ENCODE data around the gene DNASE2. TPM values are rescaled to one million over a fixed set of nuclear protein-coding genes. Genes with fewer than 3 reads are reported as not detected.

Gene DNASE2, protein sequence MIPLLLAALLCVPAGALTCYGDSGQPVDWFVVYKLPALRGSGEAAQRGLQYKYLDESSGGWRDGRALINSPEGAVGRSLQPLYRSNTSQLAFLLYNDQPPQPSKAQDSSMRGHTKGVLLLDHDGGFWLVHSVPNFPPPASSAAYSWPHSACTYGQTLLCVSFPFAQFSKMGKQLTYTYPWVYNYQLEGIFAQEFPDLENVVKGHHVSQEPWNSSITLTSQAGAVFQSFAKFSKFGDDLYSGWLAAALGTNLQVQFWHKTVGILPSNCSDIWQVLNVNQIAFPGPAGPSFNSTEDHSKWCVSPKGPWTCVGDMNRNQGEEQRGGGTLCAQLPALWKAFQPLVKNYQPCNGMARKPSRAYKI
- total RNA-seq (2022; extraction: Qiagen RNA extraction; ENCODE audit: low read depth): 22.6 to 31.7 TPM (median 30.2 TPM) in 5 replicates

DNA sequence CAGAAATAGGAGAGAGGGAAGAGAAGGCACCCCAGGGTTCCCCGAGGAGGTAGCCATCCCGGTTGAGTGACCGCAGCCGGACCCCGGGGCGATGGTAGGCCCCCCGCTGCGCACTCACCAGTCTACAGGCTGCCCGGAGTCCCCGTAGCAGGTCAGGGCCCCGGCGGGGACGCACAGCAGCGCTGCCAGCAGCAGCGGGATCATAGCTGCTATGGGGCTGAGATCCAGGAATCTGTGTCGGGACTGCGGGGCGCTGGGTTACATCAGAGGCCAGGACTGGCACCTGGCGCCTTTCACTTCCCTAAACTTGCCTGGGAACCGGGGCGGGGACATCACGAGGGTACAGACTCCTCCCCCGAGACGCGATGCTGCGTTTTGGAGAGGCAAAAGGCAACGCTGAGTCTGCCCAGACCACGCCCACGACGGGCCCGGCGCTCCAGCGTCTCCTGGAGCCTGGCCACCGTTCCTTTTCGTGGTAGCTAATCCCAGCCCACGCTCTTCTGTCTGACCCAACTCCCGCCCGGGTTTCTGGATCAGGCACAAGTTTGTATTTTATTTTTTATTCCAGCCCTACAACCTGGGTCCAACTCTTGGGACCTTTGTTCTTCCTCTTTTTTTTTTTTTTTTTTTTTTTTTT lies at the start of gene DNASE2:
DNASE2 (minus strand) TSS at position 278 of the 637 bp plus-strand sequence; CDS start at position 204, 74 bp downstream.

GRCh38 chr19:12890787-12891552 lies 9.7 kb upstream of the DNASE2 start, which contains the start of gene GCDH:
TSS of gene GCDH (plus strand) at chr19:12891160. CDS start at chr19:12891305, 145 bp downstream.

GRCh38 chr19:12886969-12887747 lies 5.9 kb upstream of the DNASE2 start, which contains the start of gene KLF1:
TSS of gene KLF1 (minus strand) at chr19:12887201. CDS start at chr19:12887140, 61 bp downstream.

DNA sequence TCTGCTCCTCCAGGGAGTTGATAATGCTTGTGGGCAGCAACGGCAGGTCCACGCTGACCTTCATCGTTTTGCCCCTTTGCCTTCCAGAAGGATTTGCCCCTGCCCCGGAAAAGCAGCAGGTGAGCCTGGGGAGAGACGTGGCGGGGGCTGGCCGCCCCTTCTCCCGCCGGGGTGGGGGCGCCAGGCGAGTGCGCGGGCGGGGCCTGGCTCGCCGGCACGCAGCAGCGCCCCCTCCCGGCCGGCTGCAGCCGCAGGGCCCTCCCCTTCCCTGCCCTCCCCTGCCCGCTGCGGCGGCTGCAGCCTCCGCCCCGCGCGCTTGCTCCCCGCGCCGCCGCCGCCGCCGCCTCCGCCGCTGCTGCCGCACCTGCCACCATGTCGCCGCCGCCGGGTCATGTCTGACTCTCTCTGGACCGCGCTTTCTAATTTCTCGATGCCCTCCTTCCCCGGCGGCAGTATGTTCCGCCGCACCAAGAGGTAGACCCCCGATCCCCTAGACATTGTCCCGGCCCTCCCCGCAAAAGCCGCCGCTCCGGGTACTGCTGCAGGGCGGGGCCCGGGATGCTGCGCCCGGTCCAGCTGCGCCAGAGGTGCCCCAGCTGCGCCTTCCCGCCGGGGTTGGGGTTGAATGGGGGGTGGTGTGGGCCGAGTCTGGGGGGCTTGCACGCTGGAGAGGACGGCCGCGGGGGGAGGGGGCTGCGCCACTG lies 42.9 kb downstream of the DNASE2 start, which contains the start of gene MAST1:
MAST1 (plus strand) TSS at position 334 of the 704 bp plus-strand sequence; CDS start at position 392, 58 bp downstream.

GRCh38 chr19:12834566-12834943 lies 46.7 kb downstream of the DNASE2 start, which contains the start of gene RTBDN:
TSS of gene RTBDN (minus strand) at chr19:12834579. CDS start at chr19:12829979, 4,600 bp downstream.

Other genes starting within 250 kb of the DNASE2 start
- 12.3 to 25.9 TPM (median 21.0 TPM) in 5 replicates for gene MAN2B1, start 214.7 kb downstream of the DNASE2 start, total RNA-seq (2022; extraction: Qiagen RNA extraction; ENCODE audit: low read depth)
- gene WDR83, start 214.6 kb downstream of the DNASE2 start, total RNA-seq (2022; extraction: Qiagen RNA extraction; ENCODE audit: low read depth): 8.8 to 11.9 TPM (median 11.3 TPM) in 5 replicates
- gene DHPS, start 199.6 kb downstream of the DNASE2 start, total RNA-seq (2022; extraction: Qiagen RNA extraction; ENCODE audit: low read depth): 29.3 to 58.1 TPM (median 49.9 TPM) in 5 replicates
- gene GNG14, start 193.5 kb downstream of the DNASE2 start, total RNA-seq (2022; extraction: Qiagen RNA extraction; ENCODE audit: low read depth): not detected in 5 replicates
- 7.7 to 13.8 TPM (median 12.2 TPM) in 5 replicates for gene FBXW9, start 184.8 kb downstream of the DNASE2 start, total RNA-seq (2022; extraction: Qiagen RNA extraction; ENCODE audit: low read depth)
- gene TNPO2, start 157.5 kb downstream of the DNASE2 start, total RNA-seq (2022; extraction: Qiagen RNA extraction; ENCODE audit: low read depth): 24.7 to 40.2 TPM (median 36.9 TPM) in 5 replicates
- gene TRIR, start 146.8 kb downstream of the DNASE2 start, total RNA-seq (2022; extraction: Qiagen RNA extraction; ENCODE audit: low read depth): 146 to 249 TPM (median 219 TPM) in 5 replicates
- gene GET3, start 144.0 kb downstream of the DNASE2 start, total RNA-seq (2022; extraction: Qiagen RNA extraction; ENCODE audit: low read depth): 63.4 to 104 TPM (median 94.9 TPM) in 5 replicates
- 0.47 to 0.85 TPM (median 0.62 TPM) in 5 replicates for gene BEST2, start 129.7 kb downstream of the DNASE2 start, total RNA-seq (2022; extraction: Qiagen RNA extraction; ENCODE audit: low read depth)
- 4.5 to 14.2 TPM (median 11.1 TPM) in 5 replicates for gene HOOK2, start 105.9 kb downstream of the DNASE2 start, total RNA-seq (2022; extraction: Qiagen RNA extraction; ENCODE audit: low read depth)
- gene JUNB, start 90.0 kb downstream of the DNASE2 start, total RNA-seq (2022; extraction: Qiagen RNA extraction; ENCODE audit: low read depth): 77.9 to 186 TPM (median 154 TPM) in 5 replicates
- gene PRDX2, start 79.6 kb downstream of the DNASE2 start, total RNA-seq (2022; extraction: Qiagen RNA extraction; ENCODE audit: low read depth): 0.61 to 1.1 TPM (median 0.78 TPM) in 5 replicates
- gene THSD8, start 79.4 kb downstream of the DNASE2 start, total RNA-seq (2022; extraction: Qiagen RNA extraction; ENCODE audit: low read depth): 4.8 to 12.3 TPM (median 8.1 TPM) in 5 replicates
- 26.4 to 47.1 TPM (median 46.2 TPM) in 5 replicates for gene RNASEH2A, start 74.9 kb downstream of the DNASE2 start, total RNA-seq (2022; extraction: Qiagen RNA extraction; ENCODE audit: low read depth)
- 0.29 to 0.36 TPM in 2 of 5 replicates, not detected in the others for gene RTBDN, start 46.9 kb downstream of the DNASE2 start, total RNA-seq (2022; extraction: Qiagen RNA extraction; ENCODE audit: low read depth)
- 0.98 to 2.5 TPM (median 2.5 TPM) in 5 replicates for gene MAST1, start 42.9 kb downstream of the DNASE2 start, total RNA-seq (2022; extraction: Qiagen RNA extraction; ENCODE audit: low read depth)
- gene KLF1, start 5.8 kb upstream of the DNASE2 start, total RNA-seq (2022; extraction: Qiagen RNA extraction; ENCODE audit: low read depth): not detected in 5 replicates
- 7.4 to 10.3 TPM (median 9.3 TPM) in 5 replicates for gene GCDH, start 9.7 kb upstream of the DNASE2 start, total RNA-seq (2022; extraction: Qiagen RNA extraction; ENCODE audit: low read depth)
- gene SYCE2, start 37.8 kb upstream of the DNASE2 start, total RNA-seq (2022; extraction: Qiagen RNA extraction; ENCODE audit: low read depth): 0.29 to 1.0 TPM (median 0.84 TPM) in 4 of 5 replicates, not detected in the other
- gene FARSA, start 52.3 kb upstream of the DNASE2 start, total RNA-seq (2022; extraction: Qiagen RNA extraction; ENCODE audit: low read depth): 51.4 to 78.1 TPM (median 75.8 TPM) in 5 replicates
- gene CALR, start 57.2 kb upstream of the DNASE2 start, total RNA-seq (2022; extraction: Qiagen RNA extraction; ENCODE audit: low read depth): 489 to 619 TPM (median 537 TPM) in 5 replicates
- 62.0 to 88.3 TPM (median 81.0 TPM) in 5 replicates for gene RAD23A, start 64.4 kb upstream of the DNASE2 start, total RNA-seq (2022; extraction: Qiagen RNA extraction; ENCODE audit: low read depth)
- gene GADD45GIP1, start 75.8 kb upstream of the DNASE2 start, total RNA-seq (2022; extraction: Qiagen RNA extraction; ENCODE audit: low read depth): 28.1 to 58.3 TPM (median 54.3 TPM) in 5 replicates
- 0.08 to 0.19 TPM in 2 of 5 replicates, not detected in the others for gene DAND5, start 88.1 kb upstream of the DNASE2 start, total RNA-seq (2022; extraction: Qiagen RNA extraction; ENCODE audit: low read depth)
- 2.2 to 4.9 TPM (median 4.5 TPM) in 5 replicates for gene NFIX, start 114.0 kb upstream of the DNASE2 start, total RNA-seq (2022; extraction: Qiagen RNA extraction; ENCODE audit: low read depth)
- 0.51 to 1.7 TPM (median 0.93 TPM) in 5 replicates for gene LYL1, start 221.4 kb upstream of the DNASE2 start, total RNA-seq (2022; extraction: Qiagen RNA extraction; ENCODE audit: low read depth)
- 33.3 to 44.2 TPM (median 40.1 TPM) in 5 replicates for gene TRMT1, start 235.3 kb upstream of the DNASE2 start, total RNA-seq (2022; extraction: Qiagen RNA extraction; ENCODE audit: low read depth)
- 24.2 to 52.0 TPM (median 41.4 TPM) in 5 replicates for gene NACC1, start 236.8 kb upstream of the DNASE2 start, total RNA-seq (2022; extraction: Qiagen RNA extraction; ENCODE audit: low read depth)

All from A549 treated with ZK216348 at 1 μM for 4 hours (cell line).